Thoracic aorta (tissue), 2 donors: ENCODE data around the gene ZNG1F. TPM values are rescaled to one million over a fixed set of nuclear protein-coding genes. Genes with fewer than 3 reads are reported as not detected.

Experiments
- total RNA-seq, 2 donors: library from RNA; depleted of rRNA; stranded (reverse); fragments of >200 nt; gene quantifications; one replicate each; pipeline versions ENCODE4 v1.1.0 to v1.2.3, GENCODE V29; 2016

The ZNG1F gene
- total RNA-seq, 2 donors from 2014 or later, result 8.7 to 25.0 TPM

Other genes with a start within 250 kb of the ZNG1F start
- gene FOXD4L6, start 60.6 kb downstream of the ZNG1F start, total RNA-seq, result not detected